Panc1 (cell line): ENCODE results near the gene TDRKH. TPM values are rescaled to one million over a fixed set of nuclear protein-coding genes. Genes with fewer than 3 reads are reported as not detected.
A peak's percentile ranks its signal among the peaks of the same experiment; 100 is the strongest.

ENCODE experiments used
- ATAC-seq: fragments of 200-7000 bp; cut with Tn5 transposase; 2 replicates; pipeline ENCODE4 v1.9.1; 2020; ENCODE audit warnings: mild to moderate bottlenecking, moderate library complexity
- BruUV-seq: library from RNA; stranded (reverse); fragments of 400-500 nt; replicated peaks from 2 replicates; lab custom pipeline; 2021; lab: Mats Ljungman, UMichigan
- CTCF ChIA-PET: fragments of 300-600 bp; sonication (Branson Sonifier 250); formaldehyde crosslinking; loops from one replicate; lab custom pipeline; 2022; ENCODE audit warnings: antibody characterized with exemption; lab: Charles Lee
- POLR2A ChIA-PET: fragments of 300-600 bp; sonication (Branson Sonifier 250); formaldehyde crosslinking; loops from one replicate; lab custom pipeline; 2022; ENCODE audit warnings: antibody characterized with exemption; lab: Charles Lee
- DNase-seq: peaks from one replicate; pipeline ENCODE4 v3.0.0-alpha.2; 2010; ENCODE audit warnings: low read depth, low spot score
- H3K27ac ChIP-seq: 2 replicates; pipeline ENCODE4 v1.5.1; 2011; ENCODE audit warnings: mild to moderate bottlenecking, low read length, inconsistent platforms
- H3K27me3 ChIP-seq: fragments of 200-500 bp; sonication (Bioruptor generic); 2 replicates; pipeline ENCODE4 v1.6.0; 2014; ENCODE audit warnings: low read length, inconsistent platforms; ENCODE audit not compliant: control insufficient read depth, insufficient read depth
- H3K36me3 ChIP-seq: fragments of 200-500 bp; sonication (Bioruptor generic); 2 replicates; pipeline ENCODE4 v1.5.1; 2014; ENCODE audit warnings: inconsistent platforms, mild to moderate bottlenecking, low read length, moderate library complexity; ENCODE audit not compliant: control insufficient read depth, insufficient read depth
- H3K4me1 ChIP-seq: 2 replicates; pipeline ENCODE4 v1.5.1; 2011; ENCODE audit warnings: inconsistent platforms, mild to moderate bottlenecking, low read length, moderate library complexity; ENCODE audit not compliant: control insufficient read depth, insufficient read depth
- H3K4me3 ChIP-seq, 2 experiments: 2 replicates each; pipeline ENCODE4 v1.5.1; 2011 to 2012; ENCODE audit warnings: low read depth in 2 of 2, low read length in 2 of 2, mild to moderate bottlenecking in 2 of 2, inconsistent platforms in 1 of 2, moderate library complexity in 1 of 2
- H3K9me3 ChIP-seq: fragments of 200-500 bp; sonication (Bioruptor generic); 2 replicates; pipeline ENCODE4 v1.5.1; 2014; ENCODE audit warnings: low read depth, mild to moderate bottlenecking, inconsistent platforms, low read length, moderate library complexity; ENCODE audit not compliant: control insufficient read depth, insufficient read depth
- CTCF ChIP-seq: fragments of 450-650 bp; IDR thresholded peaks from 2 replicates; pipeline ENCODE4 v1.5.1; 2017; ENCODE audit warnings: mild to moderate bottlenecking
- POLR2AphosphoS5 ChIP-seq: IDR thresholded peaks from 2 replicates; pipeline ENCODE4 v1.6.1; 2012; ENCODE audit warnings: mild to moderate bottlenecking, low read depth, low read length, moderate library complexity
- REST ChIP-seq, 2 experiments: IDR thresholded peaks; 2 replicates each; pipeline ENCODE4 v1.6.1; 2011 to 2012; ENCODE audit warnings: low read depth in 2 of 2, control low read depth in 1 of 2, low read length in 1 of 2, mild to moderate bottlenecking in 1 of 2, moderate library complexity in 1 of 2; ENCODE audit not compliant: insufficient read depth in 1 of 2
- SIN3A ChIP-seq: IDR thresholded peaks from 2 replicates; pipeline ENCODE4 v1.6.1; 2012; ENCODE audit warnings: low read depth, mild to moderate bottlenecking, low read length, moderate library complexity, borderline replicate concordance; ENCODE audit not compliant: insufficient read depth
- TCF7L2 ChIP-seq: IDR thresholded peaks from 2 replicates; pipeline ENCODE4 v1.6.1; 2011; ENCODE audit warnings: mild to moderate bottlenecking, low read depth, low read length, inconsistent platforms
- in situ Hi-C: cut with HindIII; loops from 2 replicates; pipeline ENCODE4 v1.10.0; 2016; ENCODE audit warnings: low sequenced_read_pairs, low pct_unique_long_range_greater_than_20kb
- intact Hi-C: fragments of 100-400 bp; cut with micrococcal nuclease; formaldehyde crosslinking; loops from one replicate; pipeline ENCODE4 v1.10.0; 2022; ENCODE audit not compliant: unreplicated experiment
- total RNA-seq: library from RNA; stranded (reverse); gene quantifications from one replicate; pipeline ENCODE4 v1.2.1, GENCODE V29; 2021; ENCODE audit not compliant: unreplicated experiment

Gene TDRKH
- total RNA-seq, 1 experiment from 2014 or later, result 33.6 TPM

GRCh38 chr1:151828921-151829320, 38.6 kb upstream of the TDRKH start:
- Histone ChIP-seq H3K4me3 (no peak overlapping the region), H3K27ac (no peak overlapping the region), H3K27me3 (no peaks in the 10 kb centered on the region), H3K4me1 (peaks cover 10% of the 10 kb centered on the region; the same call in 1 of the 2 replicates), H3K9me3 (no peaks in the 10 kb centered on the region), H3K36me3 (no peaks in the 10 kb centered on the region)
- intact Hi-C loops, result no loop called here
- ChIA-PET CTCF (interaction anchor here (0.7 kb wide), 1 partner anchor 213 kb away, joined by 5 read pairs; no protein-coding TSS in a partner anchor), POLR2A (no interaction called here)
- DNase-seq, result no peak
- in situ Hi-C loops, result no loop called here
- TF ChIP-seq POLR2AphosphoS5 (no peak), REST (IDR thresholded peaks at IDR 0.05; ENCODE audit: insufficient read depth in 1 of 2, low read depth in 2 of 2, low read length in 1 of 2) (peak; percentile 72 to 73), SIN3A (no peak), CTCF (no peak)
- no TSS peak for BruUV-seq
- ATAC-seq, result no peak

GRCh38 chr1:151827853-151828252, 37.6 kb upstream of the TDRKH start:
- intact Hi-C loops, result no loop called here
- CTCF ChIA-PET, result no interaction called here
- in situ Hi-C loops, result no loop called here
- H3K36me3 ChIP-seq, result no peaks in the 10 kb centered on the region
- no TSS peak for BruUV-seq
- no peak overlapping the region for H3K27ac ChIP-seq
- ATAC-seq (no peak), DNase-seq (no peak)
- H3K4me3 ChIP-seq, result no peak overlapping the region
- TF ChIP-seq SIN3A (no peak), POLR2AphosphoS5 (no peak), REST (IDR thresholded peaks at IDR 0.05; ENCODE audit: insufficient read depth in 1 of 2, low read depth in 2 of 2, low read length in 1 of 2) (no peak), TCF7L2 (no peak)
- POLR2A ChIA-PET, result no interaction called here
- H3K9me3 ChIP-seq, result no peaks in the 10 kb centered on the region
- H3K4me1 ChIP-seq, result peaks cover 10% of the 10 kb centered on the region; the same call in 1 of the 2 replicates
- H3K27me3 ChIP-seq, result no peaks in the 10 kb centered on the region
